22Rv1 (cell line): ENCODE data around the gene ATP2C2.

Experiments used
- ZFX ChIP-seq: fragments of 450-650 bp; IDR thresholded peaks from 2 replicates; pipeline ENCODE4 v1.6.1; 2017; ENCODE audit warnings: antibody characterized with exemption, borderline replicate concordance
- TF ChIP-seq, protein P1 (sequence below): fragments of 450-650 bp; IDR thresholded peaks from 2 replicates; pipeline ENCODE4 v1.5.1; 2017; ENCODE audit warnings: mild to moderate bottlenecking

DNA sequence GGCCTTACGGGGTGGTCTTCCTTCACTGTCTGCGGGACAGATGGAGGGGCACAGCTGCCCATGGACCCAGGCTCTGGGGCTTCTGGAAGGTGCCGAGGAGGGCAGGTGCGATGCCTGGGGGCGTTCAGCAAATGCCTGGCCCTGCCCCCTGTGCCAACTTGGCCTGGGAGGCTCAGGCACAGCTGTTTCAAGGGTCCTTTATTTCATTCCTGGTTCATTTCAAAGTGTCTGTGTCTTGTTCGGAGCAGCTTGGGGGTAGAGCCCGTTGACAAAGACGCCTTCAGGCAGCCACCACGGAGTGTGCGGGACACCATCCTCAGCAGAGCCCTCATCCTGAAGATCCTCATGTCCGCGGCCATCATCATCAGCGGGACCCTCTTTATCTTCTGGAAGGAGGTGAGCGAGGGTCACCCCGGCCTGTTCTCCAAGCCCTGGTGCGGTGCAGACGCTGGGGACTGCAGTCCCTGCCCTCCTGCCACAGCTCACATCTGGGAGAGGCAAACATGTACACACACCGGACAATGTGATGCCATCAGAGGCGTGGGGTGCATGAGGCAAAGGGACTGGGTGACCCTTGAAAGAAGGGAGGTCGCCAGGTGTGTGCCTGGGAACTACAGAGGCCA is 92.2 kb downstream of the ATP2C2 start:
- TF ChIP-seq, protein P1, sequence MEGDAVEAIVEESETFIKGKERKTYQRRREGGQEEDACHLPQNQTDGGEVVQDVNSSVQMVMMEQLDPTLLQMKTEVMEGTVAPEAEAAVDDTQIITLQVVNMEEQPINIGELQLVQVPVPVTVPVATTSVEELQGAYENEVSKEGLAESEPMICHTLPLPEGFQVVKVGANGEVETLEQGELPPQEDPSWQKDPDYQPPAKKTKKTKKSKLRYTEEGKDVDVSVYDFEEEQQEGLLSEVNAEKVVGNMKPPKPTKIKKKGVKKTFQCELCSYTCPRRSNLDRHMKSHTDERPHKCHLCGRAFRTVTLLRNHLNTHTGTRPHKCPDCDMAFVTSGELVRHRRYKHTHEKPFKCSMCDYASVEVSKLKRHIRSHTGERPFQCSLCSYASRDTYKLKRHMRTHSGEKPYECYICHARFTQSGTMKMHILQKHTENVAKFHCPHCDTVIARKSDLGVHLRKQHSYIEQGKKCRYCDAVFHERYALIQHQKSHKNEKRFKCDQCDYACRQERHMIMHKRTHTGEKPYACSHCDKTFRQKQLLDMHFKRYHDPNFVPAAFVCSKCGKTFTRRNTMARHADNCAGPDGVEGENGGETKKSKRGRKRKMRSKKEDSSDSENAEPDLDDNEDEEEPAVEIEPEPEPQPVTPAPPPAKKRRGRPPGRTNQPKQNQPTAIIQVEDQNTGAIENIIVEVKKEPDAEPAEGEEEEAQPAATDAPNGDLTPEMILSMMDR, result no peak
- TF ChIP-seq ZFX, result no peak
